Astrocyte (in vitro differentiated cells and primary cell): ENCODE results near the gene SRSF9. TPM values are rescaled to one million over a fixed set of nuclear protein-coding genes. Genes with fewer than 3 reads are reported as not detected.
"Not testable (repeated sequence)": the region's sequence is repeated elsewhere in the genome, so short reads cannot be mapped to it uniquely, and the experiment has no call there.

ENCODE experiments used
- DNase-seq: peaks from one replicate; pipeline ENCODE4 v3.0.0-alpha.2; 2010; ENCODE audit warnings: low read depth
- FAIRE-seq: peaks from 2 replicates; lab custom pipeline; 2011; peaks lifted over from hg19 to GRCh38; lab: Jason Lieb, UNC
- H2AFZ ChIP-seq: 2 replicates; pipeline ENCODE4 v1.6.0; 2012; ENCODE audit warnings: low read depth, low read length, inconsistent platforms
- H3K27ac ChIP-seq: 2 replicates; pipeline ENCODE4 v1.5.1; 2011; ENCODE audit warnings: low read depth, low read length, inconsistent platforms
- H3K27me3 ChIP-seq: 2 replicates; pipeline ENCODE4 v1.6.0; 2011; ENCODE audit warnings: low read length, inconsistent platforms; ENCODE audit not compliant: insufficient read depth
- H3K36me3 ChIP-seq: 2 replicates; pipeline ENCODE4 v1.5.1; 2011; ENCODE audit warnings: low read length, inconsistent platforms; ENCODE audit not compliant: insufficient read depth
- H3K4me1 ChIP-seq: 2 replicates; pipeline ENCODE4 v1.5.1; 2011; ENCODE audit warnings: low read length, inconsistent platforms; ENCODE audit not compliant: insufficient read depth
- H3K4me2 ChIP-seq: 2 replicates; pipeline ENCODE4 v1.6.0; 2012; ENCODE audit warnings: low read length, inconsistent platforms
- H3K4me3 ChIP-seq: 2 replicates; pipeline ENCODE4 v1.5.1; 2011; ENCODE audit warnings: low read depth, mild to moderate bottlenecking, low read length, inconsistent platforms; ENCODE audit not compliant: insufficient read depth
- H3K79me2 ChIP-seq: 2 replicates; pipeline ENCODE4 v1.6.0; 2012; ENCODE audit warnings: mild to moderate bottlenecking, low read length, inconsistent platforms; ENCODE audit not compliant: insufficient read depth
- H3K9ac ChIP-seq: 2 replicates; pipeline ENCODE4 v1.6.0; 2012; ENCODE audit warnings: mild to moderate bottlenecking, low read length, inconsistent platforms
- H3K9me3 ChIP-seq: 2 replicates; pipeline ENCODE4 v1.5.1; 2012; ENCODE audit warnings: low read depth, mild to moderate bottlenecking, low read length, inconsistent platforms; ENCODE audit not compliant: insufficient read depth
- H4K20me1 ChIP-seq: 2 replicates; pipeline ENCODE4 v1.6.0; 2012; ENCODE audit warnings: low read length, inconsistent platforms; ENCODE audit not compliant: insufficient read depth
- H3K27ac Mint-ChIP-seq: one replicate; pipeline ENCODE4 v1.8.0; 2021; ENCODE audit warnings: mild to moderate bottlenecking, mixed read lengths; ENCODE audit not compliant: unreplicated experiment
- H3K27me3 Mint-ChIP-seq: one replicate; pipeline ENCODE4 v1.8.0; 2021; ENCODE audit warnings: low read depth, mixed read lengths; ENCODE audit not compliant: unreplicated experiment
- H3K36me3 Mint-ChIP-seq: one replicate; pipeline ENCODE4 v1.8.0; 2021; ENCODE audit warnings: low read depth, mixed read lengths; ENCODE audit not compliant: unreplicated experiment
- H3K4me1 Mint-ChIP-seq: one replicate; pipeline ENCODE4 v1.8.0; 2021; ENCODE audit warnings: low read depth, mixed read lengths; ENCODE audit not compliant: unreplicated experiment
- H3K4me3 Mint-ChIP-seq: one replicate; pipeline ENCODE4 v1.8.0; 2021; ENCODE audit warnings: mild to moderate bottlenecking, moderate library complexity, mixed read lengths; ENCODE audit not compliant: unreplicated experiment
- H3K9me3 Mint-ChIP-seq: one replicate; pipeline ENCODE4 v1.8.0; 2021; ENCODE audit warnings: mild to moderate bottlenecking, mixed read lengths; ENCODE audit not compliant: unreplicated experiment
- CTCF ChIP-seq: IDR thresholded peaks from 2 replicates; pipeline ENCODE4 v1.5.1; 2011; ENCODE audit warnings: low read depth, mild to moderate bottlenecking, inconsistent platforms, low read length, moderate library complexity; ENCODE audit not compliant: insufficient read depth
- EZH2 ChIP-seq: IDR thresholded peaks from 2 replicates; pipeline ENCODE4 v1.6.1; 2012; ENCODE audit warnings: mild to moderate bottlenecking, low read length, inconsistent platforms; ENCODE audit not compliant: insufficient read depth
- total RNA-seq: library from RNA; stranded (reverse); gene quantifications from 2 replicates; pipeline ENCODE4 v1.2.1, GENCODE V29; 2021

SRSF9 gene
- total RNA-seq, 1 donor from 2014 or later = 223 TPM

GRCh38 chr12:120447992-120448391 lies 21.6 kb downstream of the SRSF9 start:
- H3K4me3 Mint-ChIP-seq = peak overlapping the region; percentile 100
- Histone ChIP-seq H3K36me3 (peaks cover 22% of the 10 kb centered on the region), H3K9me3 (no peaks in the 10 kb centered on the region), H3K4me3 (no peak overlapping the region), H4K20me1 (peaks cover 35% of the 10 kb centered on the region), H3K79me2 (peaks cover 80% of the 10 kb centered on the region), H3K27ac (no peak overlapping the region), H3K4me2 (peak overlapping the region; percentile 97), H2AFZ (no peak overlapping the region), H3K27me3 (no peaks in the 10 kb centered on the region), H3K4me1 (peaks cover 12% of the 10 kb centered on the region), H3K9ac (peak overlapping the region; percentile 97)
- no peaks in the 10 kb centered on the region for H3K27me3 Mint-ChIP-seq
- H3K4me1 Mint-ChIP-seq = peaks cover 14% of the 10 kb centered on the region
- no peak for FAIRE-seq
- no peak overlapping the region for H3K27ac Mint-ChIP-seq
- H3K9me3 Mint-ChIP-seq = no peaks in the 10 kb centered on the region
- DNase-seq = no peak
- no peak for TF ChIP-seq EZH2
- no peak for TF ChIP-seq CTCF
- H3K36me3 Mint-ChIP-seq = peaks cover 7% of the 10 kb centered on the region

- H3K4me2 ChIP-seq = peak overlapping the region; percentile 97
- not testable (repeated sequence) for H3K9me3 Mint-ChIP-seq, H3K27me3 Mint-ChIP-seq, H3K27me3 ChIP-seq, DNase-seq, FAIRE-seq, H3K9me3 ChIP-seq, H3K36me3 Mint-ChIP-seq
- H4K20me1 ChIP-seq = peaks cover 30% of the 10 kb centered on the region
- peaks cover 14% of the 10 kb centered on the region for H3K4me1 Mint-ChIP-seq
- peak overlapping the region; percentile 99 for H3K4me3 ChIP-seq
- H3K36me3 ChIP-seq = peaks cover 28% of the 10 kb centered on the region
- H3K4me3 Mint-ChIP-seq = peak overlapping the region; percentile 100
- peak overlapping the region; percentile 92 for H2AFZ ChIP-seq
- peaks cover 12% of the 10 kb centered on the region for H3K4me1 ChIP-seq
- H3K27ac ChIP-seq = peak overlapping the region; percentile 82
- peaks cover 82% of the 10 kb centered on the region for H3K79me2 ChIP-seq
- H3K9ac ChIP-seq = peak overlapping the region; percentile 97
- peak overlapping the region; percentile 97 for H3K27ac Mint-ChIP-seq
Observed at GRCh38 chr12:120446844-120447178, 22.7 kb downstream of the SRSF9 start.

GRCh38 chr12:120445911-120446843 lies 23.4 kb downstream of the SRSF9 start, which contains the start of the genes GATC and TRIAP1:
TSS of gene GATC (plus strand) at chr12:120446444. CDS start at chr12:120446481, 37 bp downstream.
TSS of gene TRIAP1 (minus strand) at chr12:120446384. CDS start at chr12:120446372, 12 bp downstream.
- H3K4me2 ChIP-seq = peak within 1 kb of the TSS; percentile 97
- H2AFZ ChIP-seq = peak within 1 kb of the TSS; percentile 92
- H4K20me1 ChIP-seq = peaks cover 30% of the 10 kb centered on the region
- H3K27me3 ChIP-seq = no peaks in the 10 kb centered on the region
- FAIRE-seq (no peak), DNase-seq (peak; percentile 53)
- H3K9ac ChIP-seq = peak within 1 kb of the TSS; percentile 97
- H3K9me3 Mint-ChIP-seq = no peaks in the 10 kb centered on the region
- H3K79me2 ChIP-seq = peaks cover 82% of the 10 kb centered on the region
- peaks cover 12% of the 10 kb centered on the region for H3K4me1 ChIP-seq
- TF ChIP-seq CTCF (no peak), EZH2 (no peak)
- peak within 1 kb of the TSS; percentile 99 for H3K4me3 ChIP-seq
- peaks cover 14% of the 10 kb centered on the region for H3K4me1 Mint-ChIP-seq
- peak within 1 kb of the TSS; percentile 100 for H3K4me3 Mint-ChIP-seq
- H3K9me3 ChIP-seq = no peaks in the 10 kb centered on the region
- peak within 1 kb of the TSS; percentile 97 for H3K27ac Mint-ChIP-seq
- peaks cover 9% of the 10 kb centered on the region for H3K36me3 Mint-ChIP-seq
- peak within 1 kb of the TSS; percentile 82 for H3K27ac ChIP-seq
- H3K36me3 ChIP-seq = peaks cover 28% of the 10 kb centered on the region
- no peaks in the 10 kb centered on the region for H3K27me3 Mint-ChIP-seq
